GM23338 (cell line): ENCODE data around the gene SYNE1. TPM values are rescaled to one million over a fixed set of nuclear protein-coding genes. Genes with fewer than 3 reads are reported as not detected.

Experiments
- ATAC-seq: fragments of 200-7000 bp; cut with Tn5 transposase; 3 replicates; pipeline ENCODE4 v1.9.1; 2020
- DNase-seq: peaks from one replicate; pipeline ENCODE4 v3.0.0-alpha.2; 2015; ENCODE audit warnings: low spot score
- H2AFZ ChIP-seq: fragments of 200-600 bp; sonication (generic); 2 replicates; pipeline ENCODE4 v1.8.0; 2016; ENCODE audit warnings: antibody characterized with exemption, mild to moderate bottlenecking, moderate library complexity
- H3F3A ChIP-seq: fragments of 200-600 bp; sonication (generic); replicated peaks from 2 replicates; pipeline ENCODE4 v1.8.0; 2017; ENCODE audit warnings: antibody characterized with exemption, mixed run types, low read depth
- H3K27ac ChIP-seq: fragments of 200-600 bp; sonication (generic); 2 replicates; pipeline ENCODE4 v1.6.1; 2016; ENCODE audit warnings: low read depth
- H3K27me3 ChIP-seq: fragments of 200-600 bp; sonication (generic); 2 replicates; pipeline ENCODE4 v1.8.0; 2016; ENCODE audit warnings: mild to moderate bottlenecking, mixed run types, moderate library complexity; ENCODE audit not compliant: insufficient read depth
- H3K36me3 ChIP-seq: fragments of 200-600 bp; sonication (generic); 2 replicates; pipeline ENCODE4 v1.8.0; 2016; ENCODE audit warnings: mild to moderate bottlenecking; ENCODE audit not compliant: insufficient read depth
- H3K4me1 ChIP-seq: fragments of 200-600 bp; sonication (generic); 2 replicates; pipeline ENCODE4 v1.8.0; 2016; ENCODE audit warnings: mild to moderate bottlenecking, moderate library complexity; ENCODE audit not compliant: insufficient read depth
- H3K4me2 ChIP-seq: fragments of 200-600 bp; sonication (generic); 2 replicates; pipeline ENCODE4 v1.7.1; 2017; ENCODE audit warnings: mixed run types
- H3K4me3 ChIP-seq: fragments of 200-600 bp; sonication (generic); 2 replicates; pipeline ENCODE4 v1.6.1; 2016; ENCODE audit warnings: mixed run types
- H3K79me2 ChIP-seq: fragments of 200-600 bp; sonication (generic); replicated peaks from 2 replicates; pipeline ENCODE4 v1.8.0; 2017; ENCODE audit warnings: mild to moderate bottlenecking; ENCODE audit not compliant: insufficient read depth
- H3K9me2 ChIP-seq: fragments of 200-600 bp; sonication (generic); 2 replicates; pipeline ENCODE4 v1.8.0; 2017; ENCODE audit not compliant: insufficient read depth
- H4K20me1 ChIP-seq: fragments of 200-600 bp; sonication (generic); replicated peaks from 2 replicates; pipeline ENCODE4 v1.8.0; 2017; ENCODE audit warnings: mild to moderate bottlenecking; ENCODE audit not compliant: insufficient read depth
- H3K27ac Mint-ChIP-seq: 2 replicates; pipeline ENCODE4 v1.8.0; 2020; ENCODE audit warnings: inconsistent platforms, mild to moderate bottlenecking, moderate library complexity, mixed read lengths
- H3K27me3 Mint-ChIP-seq: 3 replicates; pipeline ENCODE4 v1.8.0; 2022; ENCODE audit warnings: low read depth, mild to moderate bottlenecking, moderate library complexity, mixed read lengths, inconsistent platforms; ENCODE audit not compliant: insufficient read depth, poor library complexity
- H3K36me3 Mint-ChIP-seq: 3 replicates; pipeline ENCODE4 v1.8.0; 2021; ENCODE audit warnings: low read depth, mild to moderate bottlenecking, inconsistent platforms, moderate library complexity, mixed read lengths
- H3K4me1 Mint-ChIP-seq: 3 replicates; pipeline ENCODE4 v1.8.0; 2020; ENCODE audit warnings: mild to moderate bottlenecking, inconsistent platforms, mixed read lengths
- H3K4me3 Mint-ChIP-seq: 3 replicates; pipeline ENCODE4 v1.8.0; 2021; ENCODE audit warnings: moderate library complexity, mild to moderate bottlenecking, inconsistent platforms, mixed read lengths
- H3K9me3 Mint-ChIP-seq: 3 replicates; pipeline ENCODE4 v1.8.0; 2020; ENCODE audit warnings: moderate library complexity, mild to moderate bottlenecking, inconsistent platforms, mixed read lengths
- CREB1 ChIP-seq: fragments of 250-450 bp; sonication (Bioruptor Pico); IDR thresholded peaks from 2 replicates; pipeline ENCODE4 v1.5.0; 2020; ENCODE audit warnings: low read depth, mild to moderate bottlenecking, moderate library complexity
- EZH2 ChIP-seq: fragments of 200-600 bp; sonication (generic); IDR thresholded peaks from one replicate; pipeline ENCODE4 v1.8.0; 2017; ENCODE audit warnings: antibody characterized with exemption, mild to moderate bottlenecking, low read depth; ENCODE audit not compliant: unreplicated experiment
- EZH2phosphoT487 ChIP-seq: fragments of 200-600 bp; sonication (generic); IDR thresholded peaks from one replicate; pipeline ENCODE4 v1.8.1; 2018; ENCODE audit warnings: antibody characterized with exemption; ENCODE audit not compliant: unreplicated experiment
- JUNB ChIP-seq: IDR thresholded peaks from one replicate; pipeline ENCODE4 v1.6.1; 2016; ENCODE audit warnings: antibody characterized with exemption; ENCODE audit not compliant: unreplicated experiment
- NANOG ChIP-seq: IDR thresholded peaks from 2 replicates; pipeline ENCODE4 v1.6.1; 2016; ENCODE audit warnings: antibody characterized with exemption, borderline replicate concordance
- POLR2AphosphoS5 ChIP-seq: IDR thresholded peaks from 2 replicates; pipeline ENCODE4 v1.6.1; 2016; ENCODE audit warnings: antibody characterized with exemption, low read depth
- STAT1 ChIP-seq: IDR thresholded peaks from one replicate; pipeline ENCODE4 v1.6.1; 2016; ENCODE audit warnings: antibody characterized with exemption; ENCODE audit not compliant: unreplicated experiment
- ZNF114 ChIP-seq: fragments of 250-450 bp; sonication (Bioruptor Pico); IDR thresholded peaks from 2 replicates; pipeline ENCODE4 v1.5.0; 2020; ENCODE audit warnings: mild to moderate bottlenecking, moderate library complexity
- ZNF331 ChIP-seq: fragments of 250-450 bp; sonication (Bioruptor Pico); IDR thresholded peaks from 2 replicates; pipeline ENCODE4 v1.5.0; 2020; ENCODE audit warnings: low read depth, mild to moderate bottlenecking, moderate library complexity
- polyA plus RNA-seq: library from polyadenylated mRNA; unstranded; fragments of >200 nt; fragmentation: Nextera tagmentation; extraction: Ambion mirVana; gene quantifications from 2 replicates; pipeline ENCODE4 v1.2.1, GENCODE V29; 2016
- total RNA-seq: library from RNA; depleted of rRNA; stranded (reverse); fragments of >200 nt; shearing (Covaris generic); gene quantifications from 2 replicates; pipeline ENCODE4 v1.2.3, GENCODE V29; 2014
- TF ChIP-seq, protein P1 (sequence below): IDR thresholded peaks from one replicate; pipeline ENCODE4 v1.6.1; 2018; ENCODE audit warnings: antibody characterized with exemption; ENCODE audit not compliant: unreplicated experiment
- TF ChIP-seq, protein P2 (sequence below): fragments of 250-450 bp; sonication (Bioruptor Pico); IDR thresholded peaks from 2 replicates; pipeline ENCODE4 v1.5.0; 2020; ENCODE audit warnings: mild to moderate bottlenecking, moderate library complexity
- TF ChIP-seq, protein P3 (sequence below), 2 experiments: fragments of 200-600 bp in 1 of 2; sonication (generic) in 1 of 2; conservative IDR thresholded peaks; 2 replicates each; pipeline versions ENCODE4 v1.5.1 to v1.6.1; 2016 to 2017; ENCODE audit warnings: antibody characterized with exemption in 2 of 2, low read depth in 2 of 2, mild to moderate bottlenecking in 2 of 2, moderate library complexity in 1 of 2
- TF ChIP-seq, protein P4 (sequence below): IDR thresholded peaks from 2 replicates; pipeline ENCODE4 v1.6.1; 2016; ENCODE audit warnings: antibody characterized with exemption

The SYNE1 gene
- total and polyA plus RNA-seq, 2 experiments from 2014 or later = 3.9 to 13.6 TPM

DNA sequence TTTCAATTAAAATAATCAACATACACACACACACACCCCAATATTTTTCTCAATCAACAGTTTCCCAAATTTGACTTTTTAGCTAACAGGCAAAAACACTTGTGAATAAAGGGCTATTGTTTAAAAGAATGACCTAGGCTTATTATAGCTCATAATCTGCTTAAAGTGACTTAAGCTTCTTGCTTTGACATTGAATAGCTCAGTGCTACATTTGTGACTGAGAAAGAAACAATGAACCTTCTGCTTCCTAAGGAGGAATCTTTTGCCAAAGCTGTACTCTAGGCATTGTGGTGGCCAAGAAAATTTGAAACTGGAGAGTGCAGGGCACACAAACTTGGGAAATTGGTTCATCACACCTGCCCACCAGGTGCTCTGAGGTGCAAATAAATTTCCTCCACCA, 282.0 kb downstream of the SYNE1 start:
- TF ChIP-seq NANOG (no peak), JUNB (no peak), STAT1 (no peak), EZH2 (no peak), POLR2AphosphoS5 (no peak), ZNF331 (no peak), ZNF114 (no peak), CREB1 (CRISPR knock-in tag) (no peak), EZH2phosphoT487 (no peak)
- TF ChIP-seq, protein P1, sequence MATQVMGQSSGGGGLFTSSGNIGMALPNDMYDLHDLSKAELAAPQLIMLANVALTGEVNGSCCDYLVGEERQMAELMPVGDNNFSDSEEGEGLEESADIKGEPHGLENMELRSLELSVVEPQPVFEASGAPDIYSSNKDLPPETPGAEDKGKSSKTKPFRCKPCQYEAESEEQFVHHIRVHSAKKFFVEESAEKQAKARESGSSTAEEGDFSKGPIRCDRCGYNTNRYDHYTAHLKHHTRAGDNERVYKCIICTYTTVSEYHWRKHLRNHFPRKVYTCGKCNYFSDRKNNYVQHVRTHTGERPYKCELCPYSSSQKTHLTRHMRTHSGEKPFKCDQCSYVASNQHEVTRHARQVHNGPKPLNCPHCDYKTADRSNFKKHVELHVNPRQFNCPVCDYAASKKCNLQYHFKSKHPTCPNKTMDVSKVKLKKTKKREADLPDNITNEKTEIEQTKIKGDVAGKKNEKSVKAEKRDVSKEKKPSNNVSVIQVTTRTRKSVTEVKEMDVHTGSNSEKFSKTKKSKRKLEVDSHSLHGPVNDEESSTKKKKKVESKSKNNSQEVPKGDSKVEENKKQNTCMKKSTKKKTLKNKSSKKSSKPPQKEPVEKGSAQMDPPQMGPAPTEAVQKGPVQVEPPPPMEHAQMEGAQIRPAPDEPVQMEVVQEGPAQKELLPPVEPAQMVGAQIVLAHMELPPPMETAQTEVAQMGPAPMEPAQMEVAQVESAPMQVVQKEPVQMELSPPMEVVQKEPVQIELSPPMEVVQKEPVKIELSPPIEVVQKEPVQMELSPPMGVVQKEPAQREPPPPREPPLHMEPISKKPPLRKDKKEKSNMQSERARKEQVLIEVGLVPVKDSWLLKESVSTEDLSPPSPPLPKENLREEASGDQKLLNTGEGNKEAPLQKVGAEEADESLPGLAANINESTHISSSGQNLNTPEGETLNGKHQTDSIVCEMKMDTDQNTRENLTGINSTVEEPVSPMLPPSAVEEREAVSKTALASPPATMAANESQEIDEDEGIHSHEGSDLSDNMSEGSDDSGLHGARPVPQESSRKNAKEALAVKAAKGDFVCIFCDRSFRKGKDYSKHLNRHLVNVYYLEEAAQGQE = no peak
- TF ChIP-seq, protein P2, sequence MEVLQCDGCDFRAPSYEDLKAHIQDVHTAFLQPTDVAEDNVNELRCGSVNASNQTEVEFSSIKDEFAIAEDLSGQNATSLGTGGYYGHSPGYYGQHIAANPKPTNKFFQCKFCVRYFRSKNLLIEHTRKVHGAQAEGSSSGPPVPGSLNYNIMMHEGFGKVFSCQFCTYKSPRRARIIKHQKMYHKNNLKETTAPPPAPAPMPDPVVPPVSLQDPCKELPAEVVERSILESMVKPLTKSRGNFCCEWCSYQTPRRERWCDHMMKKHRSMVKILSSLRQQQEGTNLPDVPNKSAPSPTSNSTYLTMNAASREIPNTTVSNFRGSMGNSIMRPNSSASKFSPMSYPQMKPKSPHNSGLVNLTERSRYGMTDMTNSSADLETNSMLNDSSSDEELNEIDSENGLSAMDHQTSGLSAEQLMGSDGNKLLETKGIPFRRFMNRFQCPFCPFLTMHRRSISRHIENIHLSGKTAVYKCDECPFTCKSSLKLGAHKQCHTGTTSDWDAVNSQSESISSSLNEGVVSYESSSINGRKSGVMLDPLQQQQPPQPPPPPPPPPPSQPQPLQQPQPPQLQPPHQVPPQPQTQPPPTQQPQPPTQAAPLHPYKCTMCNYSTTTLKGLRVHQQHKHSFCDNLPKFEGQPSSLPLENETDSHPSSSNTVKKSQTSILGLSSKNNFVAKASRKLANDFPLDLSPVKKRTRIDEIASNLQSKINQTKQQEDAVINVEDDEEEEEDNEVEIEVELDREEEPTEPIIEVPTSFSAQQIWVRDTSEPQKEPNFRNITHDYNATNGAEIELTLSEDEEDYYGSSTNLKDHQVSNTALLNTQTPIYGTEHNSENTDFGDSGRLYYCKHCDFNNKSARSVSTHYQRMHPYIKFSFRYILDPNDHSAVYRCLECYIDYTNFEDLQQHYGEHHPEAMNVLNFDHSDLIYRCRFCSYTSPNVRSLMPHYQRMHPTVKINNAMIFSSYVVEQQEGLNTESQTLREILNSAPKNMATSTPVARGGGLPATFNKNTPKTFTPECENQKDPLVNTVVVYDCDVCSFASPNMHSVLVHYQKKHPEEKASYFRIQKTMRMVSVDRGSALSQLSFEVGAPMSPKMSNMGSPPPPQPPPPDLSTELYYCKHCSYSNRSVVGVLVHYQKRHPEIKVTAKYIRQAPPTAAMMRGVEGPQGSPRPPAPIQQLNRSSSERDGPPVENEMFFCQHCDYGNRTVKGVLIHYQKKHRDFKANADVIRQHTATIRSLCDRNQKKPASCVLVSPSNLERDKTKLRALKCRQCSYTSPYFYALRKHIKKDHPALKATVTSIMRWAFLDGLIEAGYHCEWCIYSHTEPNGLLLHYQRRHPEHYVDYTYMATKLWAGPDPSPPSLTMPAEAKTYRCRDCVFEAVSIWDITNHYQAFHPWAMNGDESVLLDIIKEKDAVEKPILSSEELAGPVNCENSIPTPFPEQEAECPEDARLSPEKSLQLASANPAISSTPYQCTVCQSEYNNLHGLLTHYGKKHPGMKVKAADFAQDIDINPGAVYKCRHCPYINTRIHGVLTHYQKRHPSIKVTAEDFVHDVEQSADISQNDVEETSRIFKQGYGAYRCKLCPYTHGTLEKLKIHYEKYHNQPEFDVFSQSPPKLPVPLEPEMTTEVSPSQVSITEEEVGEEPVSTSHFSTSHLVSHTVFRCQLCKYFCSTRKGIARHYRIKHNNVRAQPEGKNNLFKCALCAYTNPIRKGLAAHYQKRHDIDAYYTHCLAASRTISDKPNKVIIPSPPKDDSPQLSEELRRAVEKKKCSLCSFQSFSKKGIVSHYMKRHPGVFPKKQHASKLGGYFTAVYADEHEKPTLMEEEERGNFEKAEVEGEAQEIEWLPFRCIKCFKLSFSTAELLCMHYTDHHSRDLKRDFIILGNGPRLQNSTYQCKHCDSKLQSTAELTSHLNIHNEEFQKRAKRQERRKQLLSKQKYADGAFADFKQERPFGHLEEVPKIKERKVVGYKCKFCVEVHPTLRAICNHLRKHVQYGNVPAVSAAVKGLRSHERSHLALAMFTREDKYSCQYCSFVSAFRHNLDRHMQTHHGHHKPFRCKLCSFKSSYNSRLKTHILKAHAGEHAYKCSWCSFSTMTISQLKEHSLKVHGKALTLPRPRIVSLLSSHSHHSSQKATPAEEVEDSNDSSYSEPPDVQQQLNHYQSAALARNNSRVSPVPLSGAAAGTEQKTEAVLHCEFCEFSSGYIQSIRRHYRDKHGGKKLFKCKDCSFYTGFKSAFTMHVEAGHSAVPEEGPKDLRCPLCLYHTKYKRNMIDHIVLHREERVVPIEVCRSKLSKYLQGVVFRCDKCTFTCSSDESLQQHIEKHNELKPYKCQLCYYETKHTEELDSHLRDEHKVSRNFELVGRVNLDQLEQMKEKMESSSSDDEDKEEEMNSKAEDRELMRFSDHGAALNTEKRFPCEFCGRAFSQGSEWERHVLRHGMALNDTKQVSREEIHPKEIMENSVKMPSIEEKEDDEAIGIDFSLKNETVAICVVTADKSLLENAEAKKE (CRISPR knock-in tag) = no peak
- TF ChIP-seq, protein P3, sequence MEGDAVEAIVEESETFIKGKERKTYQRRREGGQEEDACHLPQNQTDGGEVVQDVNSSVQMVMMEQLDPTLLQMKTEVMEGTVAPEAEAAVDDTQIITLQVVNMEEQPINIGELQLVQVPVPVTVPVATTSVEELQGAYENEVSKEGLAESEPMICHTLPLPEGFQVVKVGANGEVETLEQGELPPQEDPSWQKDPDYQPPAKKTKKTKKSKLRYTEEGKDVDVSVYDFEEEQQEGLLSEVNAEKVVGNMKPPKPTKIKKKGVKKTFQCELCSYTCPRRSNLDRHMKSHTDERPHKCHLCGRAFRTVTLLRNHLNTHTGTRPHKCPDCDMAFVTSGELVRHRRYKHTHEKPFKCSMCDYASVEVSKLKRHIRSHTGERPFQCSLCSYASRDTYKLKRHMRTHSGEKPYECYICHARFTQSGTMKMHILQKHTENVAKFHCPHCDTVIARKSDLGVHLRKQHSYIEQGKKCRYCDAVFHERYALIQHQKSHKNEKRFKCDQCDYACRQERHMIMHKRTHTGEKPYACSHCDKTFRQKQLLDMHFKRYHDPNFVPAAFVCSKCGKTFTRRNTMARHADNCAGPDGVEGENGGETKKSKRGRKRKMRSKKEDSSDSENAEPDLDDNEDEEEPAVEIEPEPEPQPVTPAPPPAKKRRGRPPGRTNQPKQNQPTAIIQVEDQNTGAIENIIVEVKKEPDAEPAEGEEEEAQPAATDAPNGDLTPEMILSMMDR (conservative IDR thresholded peaks at IDR 0.05; ENCODE audit: low read depth in 2 of 2) = no peak
- TF ChIP-seq, protein P4, sequence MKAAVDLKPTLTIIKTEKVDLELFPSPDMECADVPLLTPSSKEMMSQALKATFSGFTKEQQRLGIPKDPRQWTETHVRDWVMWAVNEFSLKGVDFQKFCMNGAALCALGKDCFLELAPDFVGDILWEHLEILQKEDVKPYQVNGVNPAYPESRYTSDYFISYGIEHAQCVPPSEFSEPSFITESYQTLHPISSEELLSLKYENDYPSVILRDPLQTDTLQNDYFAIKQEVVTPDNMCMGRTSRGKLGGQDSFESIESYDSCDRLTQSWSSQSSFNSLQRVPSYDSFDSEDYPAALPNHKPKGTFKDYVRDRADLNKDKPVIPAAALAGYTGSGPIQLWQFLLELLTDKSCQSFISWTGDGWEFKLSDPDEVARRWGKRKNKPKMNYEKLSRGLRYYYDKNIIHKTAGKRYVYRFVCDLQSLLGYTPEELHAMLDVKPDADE = no peak
- no peak overlapping the region for H2AFZ ChIP-seq
- H3K4me1 Mint-ChIP-seq = no peaks in the 10 kb centered on the region
- H3K27me3 ChIP-seq = no peaks in the 10 kb centered on the region
- H3K9me2 ChIP-seq = no peaks in the 10 kb centered on the region
- H3K27me3 Mint-ChIP-seq = no peaks in the 10 kb centered on the region
- no peak for ATAC-seq
- H3K27ac Mint-ChIP-seq = no peak overlapping the region
- H3K79me2 ChIP-seq = no peaks in the 10 kb centered on the region
- no peaks in the 10 kb centered on the region for H3K36me3 Mint-ChIP-seq
- no peak overlapping the region for H3K27ac ChIP-seq
- DNase-seq = no peak
- no peaks in the 10 kb centered on the region for H3K9me3 Mint-ChIP-seq
- H3K36me3 ChIP-seq = no peaks in the 10 kb centered on the region
- no peak overlapping the region for H3K4me3 Mint-ChIP-seq
- no peaks in the 10 kb centered on the region for H4K20me1 ChIP-seq
- no peak overlapping the region for H3K4me2 ChIP-seq
- no peaks in the 10 kb centered on the region for H3F3A ChIP-seq
- H3K4me3 ChIP-seq = no peak overlapping the region
- H3K4me1 ChIP-seq = no peaks in the 10 kb centered on the region
